ENCODE data around the gene SCGB1C1.

The SCGB1C1 gene

DNA sequence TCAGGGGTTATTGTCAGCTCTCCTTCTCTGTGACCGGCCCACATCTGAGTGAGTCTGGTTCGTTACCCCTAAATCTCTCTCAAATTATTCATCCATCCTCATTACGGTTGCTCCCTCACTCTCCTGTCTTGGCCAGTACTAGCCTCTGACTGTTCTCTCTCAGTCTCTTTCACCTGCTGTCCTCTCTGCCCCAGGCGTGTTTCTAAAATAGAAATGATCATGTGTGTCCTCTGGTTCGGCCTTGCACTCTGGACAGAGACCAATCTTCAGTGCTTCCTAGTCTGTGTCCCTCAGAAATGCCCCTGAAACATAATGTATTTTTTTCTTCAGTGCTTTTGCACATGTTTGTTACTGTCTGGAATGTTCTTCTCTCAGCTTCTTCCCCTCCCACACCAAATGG, 48.8 kb downstream of the SCGB1C1 start:
- H3K4me1 ChIP-seq (ENCODE audit: control insufficient read depth in 1 of 2, insufficient read depth in 2 of 2, low read length in 2 of 2): peaks cover 12 to 15% of the 10 kb centered on the region in 2 donors
- H3K27me3 ChIP-seq (ENCODE audit: control insufficient read depth in 1 of 2, insufficient read depth in 2 of 2, low read length in 2 of 2): no peaks in the 10 kb centered on the region
- H3K9ac ChIP-seq (ENCODE audit: low read depth in 1 of 2, low read length in 2 of 2): no peak overlapping the region
- H3K4me3 ChIP-seq (ENCODE audit: low read depth in 1 of 2, low read length in 2 of 2): no peak overlapping the region
- no peak overlapping the region for H3K27ac ChIP-seq (ENCODE audit: low read depth, low read length)
- H3K9me3 ChIP-seq (ENCODE audit: control insufficient read depth in 1 of 2, low read length in 2 of 2): no peaks in the 10 kb centered on the region
- H3K36me3 ChIP-seq (ENCODE audit: control insufficient read depth in 1 of 2, insufficient read depth in 2 of 2, low read length in 2 of 2): peaks cover 15 to 58% of the 10 kb centered on the region in 2 donors

Data from duodenal mucosa (tissue), 2 donors.